Glomerular endothelial cell (primary cell): ENCODE measurements around the gene PSMC4. TPM values are rescaled to one million over a fixed set of nuclear protein-coding genes. Genes with fewer than 3 reads are reported as not detected.
"Not testable (repeated sequence)": the region's sequence is repeated elsewhere in the genome, so short reads cannot be mapped to it uniquely, and the experiment has no call there.

Experiments used
- DNase-seq: peaks from one replicate; pipeline ENCODE4 v3.0.0-alpha.2; 2011; ENCODE audit warnings: low read depth, low spot score; ENCODE audit errors: extremely low read depth
- total RNA-seq: library from RNA; depleted of rRNA; stranded (reverse); fragments of >200 nt; gene quantifications from 2 replicates; pipeline ENCODE4 v1.2.3, GENCODE V29; 2015

The PSMC4 gene
- total RNA-seq, 1 donor from 2014 or later: 132 TPM

DNA sequence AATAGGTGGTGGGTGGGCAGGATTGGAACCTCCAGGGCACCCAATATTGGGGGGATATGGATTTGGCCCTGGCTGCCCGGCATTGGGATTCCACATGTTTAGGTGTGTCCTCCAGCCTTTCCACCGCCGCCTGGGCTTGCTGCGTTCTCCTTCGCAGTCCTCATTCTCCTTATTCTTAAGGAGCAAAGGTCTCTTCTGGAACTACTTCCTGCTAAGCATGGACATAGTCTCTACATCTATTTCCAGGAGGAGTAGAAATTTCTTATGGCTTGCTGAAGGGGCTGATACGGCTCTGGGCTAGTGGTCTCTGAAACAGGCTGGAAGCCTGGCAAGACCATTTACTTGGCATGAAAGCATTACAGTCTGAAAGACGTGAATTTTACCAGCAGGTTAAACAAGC lies 27.4 kb upstream of the PSMC4 start:
- DNase-seq: no peak

DNA sequence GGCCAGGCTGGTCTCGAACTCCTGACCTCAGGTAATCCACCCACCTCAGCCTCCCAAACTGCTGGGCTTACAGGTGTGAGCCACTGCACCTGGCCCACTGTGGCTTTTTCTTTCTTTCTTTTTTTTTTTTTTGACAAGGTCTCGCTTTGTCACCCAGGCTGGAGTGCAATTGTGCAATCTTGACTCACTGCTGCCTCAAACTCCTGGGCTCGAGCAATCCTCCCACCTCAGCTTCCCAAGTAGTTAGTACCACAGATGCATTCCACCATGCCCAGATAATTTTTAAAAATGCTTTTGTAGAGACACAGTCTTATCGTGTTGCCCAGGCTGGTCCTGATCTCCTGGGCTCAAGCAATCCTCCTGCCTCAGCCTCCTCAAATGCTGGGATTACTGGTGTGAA lies 24.4 kb upstream of the PSMC4 start:
- no peak for DNase-seq

DNA sequence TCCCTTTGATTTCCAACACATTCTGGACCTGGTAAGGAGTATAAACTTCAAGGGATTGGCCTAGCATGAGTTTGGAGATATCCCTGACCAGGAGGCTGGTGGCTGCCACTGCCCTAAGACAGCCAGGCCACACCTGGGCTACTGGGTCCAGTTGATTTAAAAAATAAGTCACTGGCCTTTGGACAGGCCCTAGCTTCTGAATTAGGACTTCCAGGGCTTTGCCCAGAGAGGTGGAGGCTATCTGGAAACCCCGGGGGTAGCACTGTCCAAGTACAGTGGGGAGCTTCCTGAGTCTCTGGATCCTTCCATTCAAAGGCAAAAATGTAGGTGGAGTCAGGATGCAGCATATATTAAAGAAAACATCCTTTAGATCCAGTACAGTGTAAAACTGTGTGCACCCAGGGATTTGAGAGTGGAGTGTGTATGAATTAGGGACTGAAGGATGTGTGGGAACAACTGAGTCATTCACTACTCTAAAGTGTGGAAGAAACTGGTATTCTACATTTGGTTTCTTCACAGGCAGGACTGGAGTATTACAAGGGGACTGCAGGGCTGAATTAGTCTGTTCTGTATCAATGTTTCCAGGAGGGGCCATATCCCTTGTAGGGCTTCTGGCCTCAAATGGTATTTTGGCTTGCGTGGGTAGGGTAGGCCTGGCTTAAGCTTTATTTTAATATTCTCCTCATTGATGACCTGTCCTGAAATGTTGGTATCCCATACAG lies 21.8 kb upstream of the PSMC4 start:
- DNase-seq: no peak

DNA sequence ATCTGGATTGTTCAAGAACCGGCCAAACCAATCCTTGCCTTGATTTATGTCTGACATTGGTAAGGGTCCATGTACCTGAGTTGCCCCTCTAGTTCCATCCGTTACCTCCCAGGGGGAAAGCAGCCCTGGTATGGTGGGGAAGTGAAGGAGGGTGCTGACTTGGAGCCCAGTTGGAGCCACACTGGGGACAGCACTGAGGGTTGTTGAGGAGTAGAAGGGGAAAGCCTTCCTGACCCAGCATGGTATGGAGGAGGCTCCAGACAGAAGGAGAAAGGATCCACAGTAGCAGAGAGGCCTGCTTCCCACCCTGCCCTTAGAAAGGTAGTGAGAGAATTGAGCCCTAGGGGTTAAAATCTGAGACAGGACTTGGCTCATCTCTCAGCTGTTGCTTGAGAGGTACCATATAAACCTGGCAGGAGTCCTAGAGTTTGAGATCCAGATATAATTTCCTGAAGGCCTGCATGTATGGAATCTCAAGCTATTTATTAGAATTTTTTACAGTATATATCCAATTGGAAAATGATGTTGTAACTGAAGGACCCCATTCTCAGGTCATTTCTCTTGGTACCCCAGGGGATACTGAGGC lies 19.8 kb upstream of the PSMC4 start:
- no peak for DNase-seq

DNA sequence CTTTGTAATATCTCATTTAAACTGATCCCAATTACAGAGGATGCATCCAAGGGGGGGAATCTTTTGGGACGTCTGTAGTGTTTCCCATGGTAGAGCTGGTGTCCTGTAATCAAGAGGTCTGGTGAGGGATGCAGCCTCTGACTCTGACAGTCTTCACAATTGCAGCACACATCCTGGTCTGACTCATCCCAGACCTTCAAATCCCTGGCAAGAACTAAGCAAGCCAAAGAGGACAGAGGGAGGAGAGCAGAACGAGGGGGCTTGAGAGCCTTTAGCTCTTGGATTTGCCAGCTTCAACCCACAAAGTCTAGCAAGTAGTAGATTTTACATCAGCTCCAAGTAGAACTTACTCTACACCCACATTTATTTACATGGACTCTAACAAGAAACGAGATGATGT lies 19.3 kb upstream of the PSMC4 start:
- DNase-seq: no peak

DNA sequence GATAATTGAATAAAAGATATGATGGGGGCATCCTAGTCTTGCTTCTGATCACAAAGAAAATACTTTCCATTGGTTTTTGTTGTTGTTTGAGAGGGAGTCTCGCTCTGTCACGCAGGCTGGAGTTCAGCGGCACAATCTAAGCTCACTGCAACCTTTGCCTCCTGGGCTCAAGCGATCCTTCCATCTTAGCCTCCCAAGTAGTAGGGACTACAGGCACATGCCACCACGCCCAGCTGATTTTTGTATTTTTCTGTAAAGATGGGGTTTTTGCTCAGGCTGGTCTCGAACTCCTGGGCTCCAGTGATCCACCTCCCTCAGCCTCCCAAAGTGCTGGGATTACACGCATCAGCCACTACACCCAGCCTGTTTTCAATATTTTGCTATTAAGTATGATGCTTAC lies 17.1 kb upstream of the PSMC4 start:
- DNase-seq: no peak

DNA sequence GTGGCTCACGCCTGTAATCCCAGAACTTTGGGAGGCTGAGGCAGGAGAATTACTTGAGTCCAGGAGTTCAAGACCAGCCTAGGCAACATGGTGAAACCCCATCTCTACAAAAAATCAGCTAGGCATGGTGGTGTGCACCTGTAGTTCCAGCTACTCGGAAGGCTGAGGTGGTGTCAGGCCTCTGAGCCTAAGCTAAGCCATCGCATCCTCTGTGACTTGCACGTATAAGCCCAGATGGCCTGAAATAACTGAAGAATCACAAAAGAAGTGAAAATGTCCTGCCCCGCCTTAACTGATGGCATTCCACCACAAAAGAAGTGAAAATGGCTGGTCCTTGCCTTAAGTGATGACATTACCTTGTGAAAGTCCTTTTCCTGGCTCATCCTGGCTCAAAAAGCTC lies 13.1 kb upstream of the PSMC4 start:
- not testable (repeated sequence) for DNase-seq

DNA sequence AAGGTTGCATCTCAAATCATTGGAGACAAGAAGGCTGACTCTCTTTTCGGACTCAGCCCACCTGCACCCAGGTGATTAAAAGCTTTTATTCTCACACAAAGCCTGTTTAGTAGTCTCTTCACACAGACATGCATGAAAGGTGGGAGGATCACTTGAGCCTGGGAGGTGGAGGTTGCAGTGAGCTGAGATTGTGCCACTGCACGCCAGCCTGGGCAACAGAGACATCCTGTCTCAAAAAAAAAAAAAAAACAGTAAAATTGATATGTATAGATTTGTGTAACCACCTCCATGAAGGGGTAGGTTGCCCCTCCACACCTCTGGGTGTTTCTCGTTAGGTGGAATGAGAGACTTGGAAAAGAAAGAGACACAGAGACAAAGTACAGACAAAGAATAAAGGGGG lies 12.0 kb upstream of the PSMC4 start:
- DNase-seq: not testable (repeated sequence)

DNA sequence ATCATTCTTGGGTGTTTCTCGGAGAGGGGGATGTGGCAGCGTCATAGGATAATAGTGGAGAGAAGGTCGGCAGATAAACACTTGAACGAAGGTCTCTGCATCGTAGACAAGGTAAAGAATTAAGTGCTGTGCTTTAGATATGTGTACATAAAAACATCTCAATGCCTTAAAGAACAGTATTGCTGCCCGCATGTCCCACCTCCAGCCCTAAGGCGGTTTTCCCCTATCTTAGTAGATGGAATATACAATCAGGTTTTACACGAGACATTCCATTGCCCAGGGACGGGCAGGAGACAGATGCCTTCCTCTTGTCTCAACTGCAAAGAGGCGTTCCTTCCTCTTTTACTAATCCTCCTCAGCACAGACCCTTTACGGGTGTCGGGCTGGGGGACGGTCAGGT lies 11.6 kb upstream of the PSMC4 start:
- not testable (repeated sequence) for DNase-seq

DNA sequence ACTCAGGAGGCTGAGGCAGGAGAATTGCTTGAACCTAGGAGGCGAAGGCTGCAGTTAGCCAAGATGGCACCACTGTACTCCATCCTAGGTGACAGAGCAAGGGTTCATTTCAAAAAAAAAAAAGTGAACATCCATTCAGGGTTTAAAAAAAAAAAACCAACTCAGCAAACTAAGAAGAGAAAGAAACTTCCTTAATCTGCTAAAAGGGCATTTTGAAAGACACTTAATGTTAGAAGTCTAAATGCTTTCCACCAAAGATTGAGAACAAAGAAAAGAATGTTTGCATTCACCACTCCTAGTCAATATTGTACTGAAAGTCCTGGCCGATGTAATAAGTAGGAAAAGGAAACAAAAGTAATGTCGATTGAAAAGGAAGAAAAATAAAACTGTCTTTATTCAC lies 7.1 kb upstream of the PSMC4 start:
- no peak for DNase-seq

DNA sequence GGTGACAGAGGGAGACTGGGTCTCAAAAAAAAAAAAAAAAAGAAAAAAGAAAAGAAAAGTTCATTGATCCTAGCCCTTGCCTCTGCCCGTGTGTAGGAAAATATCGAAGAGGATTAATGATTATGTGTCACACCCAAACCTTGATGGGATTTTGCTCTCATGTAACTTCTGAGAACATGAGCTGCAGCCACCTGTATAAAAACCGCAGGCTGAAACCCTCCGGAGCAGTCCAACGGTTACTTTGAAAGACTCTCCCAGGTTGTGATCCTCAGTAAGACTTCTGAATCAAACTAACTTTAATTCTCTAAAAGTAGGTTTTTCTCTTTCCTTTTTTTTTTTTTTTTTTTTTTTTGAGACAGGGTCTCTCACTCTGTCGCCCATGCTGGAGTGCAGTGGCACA lies 4.3 kb upstream of the PSMC4 start:
- DNase-seq: no peak

DNA sequence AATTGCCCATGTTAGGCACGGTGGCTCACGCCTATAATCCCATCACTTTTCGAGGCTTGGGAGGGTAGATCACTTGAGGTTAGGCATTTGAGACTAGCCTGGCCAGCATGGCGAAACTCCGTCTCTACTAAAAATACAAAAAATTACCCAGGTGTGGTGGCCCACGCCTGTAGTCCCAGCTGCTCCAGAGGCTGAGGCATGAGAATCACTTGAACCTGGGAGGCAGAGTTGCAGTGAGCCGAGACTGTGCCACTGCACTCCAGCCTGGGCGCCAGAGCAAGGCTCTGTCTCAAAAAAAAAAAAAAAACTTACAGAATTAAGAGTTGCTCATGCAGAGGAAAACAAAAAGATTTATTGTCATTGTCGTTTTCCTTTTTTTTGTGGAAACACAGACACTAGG lies 3.4 kb upstream of the PSMC4 start:
- DNase-seq: no peak

DNA sequence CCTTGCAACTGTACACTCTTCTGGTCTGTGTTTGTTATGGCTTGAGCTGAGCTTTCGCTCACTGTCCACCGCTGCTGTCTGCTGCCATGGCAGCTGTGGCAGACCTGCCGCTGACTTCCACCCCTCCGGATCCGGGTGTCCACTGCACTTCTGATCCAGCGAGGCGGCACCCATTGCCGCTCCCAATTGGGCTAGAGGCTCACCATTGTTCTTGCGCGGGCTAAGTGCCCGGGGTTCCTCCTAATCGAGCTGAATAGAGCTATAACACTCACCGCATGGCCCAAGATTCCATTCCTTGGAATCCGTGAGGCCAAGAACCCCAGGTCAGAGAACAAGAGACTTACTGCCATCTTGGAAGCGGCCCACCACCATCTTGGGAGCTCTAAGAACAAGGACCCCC lies 2.2 kb upstream of the PSMC4 start:
- DNase-seq: no peak

DNA sequence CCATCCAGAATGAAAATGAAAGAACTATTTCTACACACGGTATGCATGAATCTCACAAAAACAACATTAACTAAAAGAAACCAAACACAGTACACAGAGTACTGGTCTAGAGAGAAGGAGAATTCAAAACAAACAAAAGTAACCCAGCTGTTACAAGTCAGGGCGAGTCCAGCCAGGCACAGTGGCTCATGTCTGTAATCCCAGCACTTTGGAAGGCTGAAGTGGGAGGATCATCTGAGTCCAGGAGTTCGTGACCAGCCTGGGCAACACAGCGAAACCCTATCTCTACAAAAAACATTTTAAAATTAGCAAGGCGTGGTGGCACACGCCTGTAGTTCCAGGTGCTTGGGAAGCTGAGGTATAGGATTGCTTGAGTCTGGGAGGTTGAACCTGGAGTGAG lies 1.7 kb upstream of the PSMC4 start:
- DNase-seq: no peak

DNA sequence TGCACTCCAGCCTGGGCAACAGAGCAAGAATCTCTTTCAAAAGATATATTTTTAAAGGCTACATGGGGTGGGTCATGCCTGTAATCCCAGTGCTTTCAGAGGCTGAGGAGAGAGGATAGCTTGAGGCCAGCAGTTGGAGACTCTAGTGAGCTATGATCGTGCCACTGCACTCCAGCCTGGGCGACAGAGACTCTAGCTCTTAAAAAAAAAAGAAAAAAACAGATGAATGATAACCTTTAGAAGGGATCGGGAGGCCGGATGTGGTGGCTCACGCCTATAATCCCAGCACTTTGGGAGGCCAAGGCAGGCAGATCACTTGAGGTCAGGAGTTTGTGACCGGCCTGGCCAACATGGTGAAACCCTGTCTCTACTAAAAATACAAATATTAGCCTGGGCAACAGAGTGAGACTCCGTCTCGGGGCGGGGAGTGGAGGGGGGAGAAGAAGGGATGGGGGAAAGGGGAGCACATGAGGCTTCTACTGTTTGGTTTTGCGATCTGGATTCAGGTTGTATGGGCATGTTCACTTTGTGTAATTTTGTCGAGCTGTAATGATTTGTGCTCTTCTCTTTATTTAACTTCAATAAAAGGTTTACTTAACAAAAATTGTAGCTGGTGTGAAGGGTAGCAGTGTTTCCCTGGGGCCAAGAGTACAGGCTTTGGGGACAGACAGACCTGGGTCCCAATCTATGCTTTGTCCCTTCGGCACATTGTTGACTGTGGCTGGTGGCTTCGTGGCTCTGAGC lies 1.1 kb upstream of the PSMC4 start:
- DNase-seq: no peak

DNA sequence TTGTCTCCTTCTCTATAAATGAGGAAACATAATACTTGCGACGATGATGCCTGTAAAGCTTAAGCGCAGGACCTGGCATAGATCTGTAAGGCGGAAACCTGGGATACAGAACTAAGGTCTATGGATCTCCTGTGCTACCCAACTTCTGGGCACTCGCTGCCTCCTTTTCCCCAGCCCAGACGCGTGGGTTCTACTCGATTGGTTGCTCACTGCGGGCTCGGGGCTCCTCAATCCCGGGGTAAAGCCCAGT lies 615 bp upstream of the PSMC4 start:
- no peak for DNase-seq

DNA sequence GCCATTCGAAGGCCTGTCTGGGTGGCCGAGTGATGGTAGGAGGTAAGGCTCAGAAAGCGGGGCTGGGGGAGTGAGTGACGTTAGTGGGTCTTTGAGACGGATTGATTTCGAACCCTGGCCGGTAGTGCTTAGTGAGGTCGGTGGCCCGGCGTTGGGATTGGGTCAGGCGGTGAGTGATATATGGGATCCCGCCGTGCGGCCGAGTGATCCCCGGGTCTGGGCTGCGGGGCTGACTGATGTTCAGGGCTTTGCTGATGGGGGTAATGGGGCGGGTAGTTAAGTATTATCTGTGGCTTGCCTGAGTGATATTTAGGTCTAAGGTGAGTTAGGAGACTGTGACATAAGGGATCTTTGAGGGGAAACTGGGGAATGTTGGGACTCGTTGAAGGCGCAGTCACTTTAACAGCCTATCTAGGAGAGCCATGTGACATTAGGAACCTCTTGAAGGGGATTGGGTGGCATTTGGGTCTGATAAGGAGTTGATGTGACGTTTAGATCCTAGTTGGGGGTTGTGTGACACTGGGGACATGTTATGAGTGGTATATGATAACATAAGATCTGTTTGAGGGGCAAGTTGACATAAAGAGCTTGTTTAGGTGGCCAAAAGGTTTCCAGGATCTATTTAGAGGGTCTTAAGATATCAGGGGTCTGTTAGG lies 543 bp downstream of the PSMC4 start:
- no peak for DNase-seq

DNA sequence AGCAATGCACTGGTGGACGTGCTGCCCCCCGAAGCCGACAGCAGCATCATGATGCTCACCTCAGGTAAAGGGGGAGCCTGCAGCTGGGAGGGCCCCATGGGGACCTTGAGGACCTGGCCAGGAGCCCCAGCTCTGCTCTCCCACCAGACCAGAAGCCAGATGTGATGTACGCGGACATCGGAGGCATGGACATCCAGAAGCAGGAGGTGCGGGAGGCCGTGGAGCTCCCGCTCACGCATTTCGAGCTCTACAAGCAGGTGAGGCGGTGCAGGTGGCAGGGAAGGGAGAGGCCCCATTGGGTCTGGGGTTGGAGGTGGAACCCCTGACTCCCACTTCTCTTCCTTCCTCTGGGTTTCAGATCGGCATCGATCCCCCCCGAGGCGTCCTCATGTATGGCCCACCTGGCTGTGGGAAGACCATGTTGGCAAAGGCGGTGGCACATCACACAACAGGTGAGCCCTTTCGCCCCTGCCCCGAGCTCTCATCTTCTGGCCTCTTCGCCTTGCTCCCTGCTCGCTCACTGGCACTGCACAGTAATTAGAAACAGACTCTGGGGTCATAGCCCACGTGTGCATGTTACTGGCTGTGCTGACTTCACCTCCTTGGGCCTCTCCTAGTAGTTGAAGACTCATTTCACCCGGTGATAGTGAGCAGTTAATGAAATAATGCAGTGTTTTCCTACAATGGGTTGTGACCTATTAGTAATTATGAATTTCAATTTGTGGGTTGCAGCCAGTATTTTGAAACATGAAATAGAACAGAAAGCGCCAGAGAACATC lies 3.6 kb downstream of the PSMC4 start:
- DNase-seq: no peak

DNA sequence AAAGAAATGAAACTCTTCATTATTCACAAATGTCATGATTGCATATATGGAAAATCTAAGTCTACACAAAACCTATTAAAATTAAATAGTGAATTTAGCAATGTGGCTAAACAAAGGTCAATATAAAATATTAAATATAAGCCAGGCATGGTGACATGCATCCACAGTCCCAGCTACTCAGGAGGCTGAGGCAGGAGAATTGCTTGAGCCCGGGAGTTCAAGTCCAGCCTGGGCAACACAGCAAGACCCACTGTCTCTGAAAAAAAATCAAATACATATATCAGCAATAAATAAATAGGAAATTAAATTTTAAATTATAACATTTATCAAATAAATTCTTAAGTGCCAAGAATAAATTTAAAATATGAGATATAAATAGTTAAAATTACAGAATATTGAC lies 11.9 kb downstream of the PSMC4 start:
- no peak for DNase-seq

DNA sequence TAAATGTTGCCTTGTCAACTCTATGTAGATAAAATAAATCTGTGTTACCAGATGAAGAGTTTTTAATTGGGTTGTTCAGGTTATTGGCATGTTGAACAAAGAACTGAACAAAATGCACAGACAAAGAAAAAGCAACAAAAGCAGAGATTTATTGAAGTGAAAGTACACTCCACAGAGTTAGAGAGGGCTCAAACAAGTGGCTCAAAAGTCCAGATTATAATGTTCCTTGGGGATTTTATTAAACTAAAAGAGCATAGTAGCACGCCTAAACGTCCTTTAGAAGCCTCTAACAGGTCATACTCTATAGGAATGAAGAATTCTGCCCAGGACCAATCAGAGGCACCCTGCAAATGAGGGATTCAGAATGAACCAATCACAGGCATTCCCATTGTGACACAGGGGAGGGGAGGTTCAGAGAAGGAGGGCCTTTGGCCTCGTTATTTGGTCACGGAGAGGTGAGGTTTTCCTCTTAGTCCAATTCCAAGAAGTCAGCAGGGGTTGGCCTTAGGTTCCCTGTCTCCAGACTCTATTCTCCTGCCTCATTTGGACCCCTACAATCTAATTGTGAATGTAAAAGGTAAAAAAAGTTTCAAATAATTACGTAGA lies 12.8 kb downstream of the PSMC4 start:
- no peak for DNase-seq

DNA sequence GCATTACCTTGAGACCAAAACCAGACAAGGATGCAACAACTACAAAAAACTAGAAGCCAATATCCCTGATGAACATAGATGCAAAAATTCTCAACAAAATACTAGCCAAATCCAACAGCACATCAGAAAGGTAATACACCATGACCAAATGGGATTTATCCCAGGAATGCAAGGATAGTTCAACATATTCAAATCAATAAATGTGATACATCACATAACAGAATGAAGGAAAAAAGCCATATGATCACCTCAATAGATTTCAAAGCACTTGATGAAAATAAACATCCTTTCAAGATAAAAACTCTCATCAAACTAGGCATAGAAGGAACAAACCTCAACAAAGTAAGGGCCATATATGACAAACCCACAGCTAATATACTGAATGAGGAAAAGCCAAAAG lies 15.7 kb downstream of the PSMC4 start:
- no peak for DNase-seq
